GM08714 (cell line): Measurements from ENCODE around the gene ATXN1.
A peak's percentile ranks its signal among the peaks of the same experiment; 100 is the strongest.

ENCODE experiments used
- H3K4me3 ChIP-seq: fragments of 200-500 bp; sonication (Bioruptor generic); 2 replicates; pipeline ENCODE4 v1.5.1; 2014; ENCODE audit warnings: mild to moderate bottlenecking, low read length, inconsistent platforms
- ZNF274 ChIP-seq: IDR thresholded peaks from 2 replicates; pipeline ENCODE4 v1.6.1; 2012; ENCODE audit warnings: mild to moderate bottlenecking, low read depth, low read length

The ATXN1 gene

DNA sequence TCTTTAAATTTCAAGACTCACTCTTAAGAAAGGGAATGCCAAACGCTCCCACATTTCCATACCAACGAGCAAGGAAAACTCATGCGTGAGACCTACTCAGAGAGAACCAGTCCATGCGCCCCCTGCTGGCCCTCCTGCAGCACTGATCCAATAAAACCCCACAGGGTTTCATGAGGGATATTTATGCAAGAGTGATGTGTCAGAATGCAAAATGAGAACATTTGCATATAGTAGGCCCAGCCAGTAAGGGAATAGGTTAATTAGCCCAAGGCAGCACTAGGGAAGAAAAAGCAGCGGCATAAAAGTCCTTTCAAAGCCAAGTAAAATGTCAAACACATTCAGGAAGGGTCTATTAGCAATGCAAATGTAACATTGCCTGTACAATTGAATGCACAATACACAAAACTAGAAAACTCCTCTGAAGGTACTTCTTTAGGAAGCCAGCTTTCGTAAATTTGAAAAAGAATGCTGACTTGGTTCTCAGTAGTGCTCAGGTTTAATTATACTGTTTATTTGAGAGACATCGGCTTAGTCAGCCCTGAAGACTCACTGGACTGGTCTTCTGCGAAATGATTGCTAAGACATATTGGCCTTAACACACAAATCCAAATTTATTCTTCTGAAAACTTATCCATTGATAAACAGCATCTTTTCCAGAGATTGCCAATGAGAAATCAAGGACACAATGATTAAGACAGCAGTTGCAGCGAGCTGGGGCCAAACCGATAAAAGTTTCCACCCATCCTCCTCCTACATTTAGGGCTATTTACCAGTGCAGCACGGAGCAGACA lies 429.7 kb downstream of the ATXN1 start:
- no peak overlapping the region; the same call in 1 of the 2 replicates for H3K4me3 ChIP-seq
- no peak for TF ChIP-seq ZNF274

DNA sequence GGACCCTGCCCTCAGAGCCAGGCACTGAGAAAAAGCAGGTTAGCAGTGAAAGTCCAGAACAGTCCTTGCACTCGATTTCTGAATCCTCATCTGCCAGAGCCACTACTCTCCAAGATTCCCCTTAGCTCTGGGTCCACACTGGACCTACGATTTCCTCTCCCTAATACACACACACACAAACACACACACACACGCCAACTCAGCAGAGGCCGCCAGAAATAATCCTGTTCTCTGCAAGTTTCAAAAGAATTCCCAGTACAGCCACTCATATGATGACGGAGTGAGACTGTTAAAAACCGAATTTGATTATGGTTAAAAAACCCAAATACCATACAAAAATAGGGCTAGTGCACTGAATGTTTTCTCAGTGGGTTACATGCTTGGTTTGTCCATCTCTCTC lies 432.0 kb downstream of the ATXN1 start:
- no peak overlapping the region; the same call in 1 of the 2 replicates for H3K4me3 ChIP-seq
- TF ChIP-seq ZNF274: no peak

DNA sequence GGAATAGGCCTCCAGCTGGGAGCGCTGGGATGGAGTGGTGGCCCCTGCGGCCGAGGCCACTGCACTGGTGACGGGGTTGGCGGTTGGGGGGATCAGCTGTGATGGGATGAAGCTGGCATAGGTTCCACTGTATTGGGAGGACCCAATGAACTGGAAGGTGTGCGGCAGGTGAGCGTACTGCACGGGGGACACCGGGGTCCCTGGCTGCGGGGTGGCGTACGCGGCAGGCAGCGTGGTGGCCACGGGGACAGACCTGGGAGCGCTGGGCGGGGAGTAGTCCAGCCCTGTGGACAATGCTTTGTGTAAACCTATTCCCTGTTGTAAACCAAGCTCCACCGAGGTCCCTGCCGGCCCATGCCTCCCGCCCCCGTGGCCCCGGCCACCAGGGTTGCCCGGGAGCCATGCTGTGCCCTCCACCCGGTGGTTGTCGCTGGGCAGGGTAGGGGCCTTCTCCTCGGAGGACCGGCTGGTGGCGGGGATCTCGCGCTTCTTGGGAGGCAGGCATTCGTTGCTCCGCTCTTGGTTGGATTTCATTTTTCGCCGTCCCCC lies 433.4 kb downstream of the ATXN1 start:
- no peak for TF ChIP-seq ZNF274
- no peak overlapping the region for H3K4me3 ChIP-seq

DNA sequence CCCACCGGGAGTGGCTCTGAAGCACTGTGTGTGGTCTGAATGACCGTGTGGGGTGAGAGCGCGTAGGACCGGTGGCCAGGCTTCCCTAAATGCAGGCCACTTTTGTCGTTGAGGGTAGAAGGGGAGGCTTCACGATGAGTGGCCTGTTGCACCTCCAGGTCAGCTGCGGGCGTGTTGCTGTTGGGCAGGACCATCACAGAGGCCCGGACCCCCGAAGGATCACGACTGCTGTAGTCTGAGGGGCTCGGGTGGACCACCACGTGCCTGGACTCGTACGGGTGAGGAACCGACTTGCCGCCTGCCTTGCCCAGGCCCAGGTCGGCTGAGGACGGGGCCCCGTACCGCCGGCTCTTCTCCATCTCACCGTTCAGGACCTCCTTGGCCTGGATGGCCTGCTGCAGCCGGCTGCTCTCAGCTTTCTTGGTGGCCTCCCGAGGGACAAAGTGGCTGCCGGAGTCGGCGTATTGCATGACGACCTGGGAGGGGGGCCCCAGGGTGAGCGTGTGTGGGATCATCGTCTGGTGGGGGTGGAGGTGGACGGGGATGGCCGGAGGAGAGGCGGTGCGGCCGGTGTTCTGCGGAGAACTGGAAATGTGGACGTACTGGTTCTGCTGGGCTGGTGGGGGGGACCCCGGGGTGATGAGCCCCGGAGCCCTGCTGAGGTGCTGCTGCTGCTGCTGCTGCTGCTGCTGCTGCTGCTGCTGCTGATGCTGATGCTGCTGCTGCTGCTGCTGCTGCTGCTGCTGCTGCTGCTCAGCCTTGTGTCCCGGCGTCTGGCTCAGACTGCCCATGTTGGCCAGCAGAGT lies 434.1 kb downstream of the ATXN1 start:
- no peak overlapping the region for H3K4me3 ChIP-seq
- no peak for TF ChIP-seq ZNF274

DNA sequence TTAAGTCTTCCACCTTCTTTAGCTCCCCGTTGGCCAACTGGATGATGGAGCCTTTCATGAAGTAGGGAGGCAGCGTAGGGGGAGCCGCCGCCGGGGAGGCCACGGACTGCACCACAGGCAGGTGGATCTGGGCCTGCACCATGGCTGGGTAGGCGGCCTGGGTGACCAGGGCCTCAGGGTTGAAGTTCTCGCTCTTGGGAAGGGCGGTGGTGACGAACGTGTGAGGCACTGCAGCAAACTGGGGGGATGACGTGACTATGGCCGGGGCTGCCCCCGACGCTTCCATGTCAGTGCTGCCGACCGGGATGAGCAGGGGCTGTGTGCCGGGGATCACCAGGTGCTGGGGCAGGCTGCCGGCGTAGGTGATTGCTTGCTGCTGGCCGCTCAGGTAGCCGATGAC lies 434.7 kb downstream of the ATXN1 start:
- no peak for TF ChIP-seq ZNF274
- H3K4me3 ChIP-seq: no peak overlapping the region

DNA sequence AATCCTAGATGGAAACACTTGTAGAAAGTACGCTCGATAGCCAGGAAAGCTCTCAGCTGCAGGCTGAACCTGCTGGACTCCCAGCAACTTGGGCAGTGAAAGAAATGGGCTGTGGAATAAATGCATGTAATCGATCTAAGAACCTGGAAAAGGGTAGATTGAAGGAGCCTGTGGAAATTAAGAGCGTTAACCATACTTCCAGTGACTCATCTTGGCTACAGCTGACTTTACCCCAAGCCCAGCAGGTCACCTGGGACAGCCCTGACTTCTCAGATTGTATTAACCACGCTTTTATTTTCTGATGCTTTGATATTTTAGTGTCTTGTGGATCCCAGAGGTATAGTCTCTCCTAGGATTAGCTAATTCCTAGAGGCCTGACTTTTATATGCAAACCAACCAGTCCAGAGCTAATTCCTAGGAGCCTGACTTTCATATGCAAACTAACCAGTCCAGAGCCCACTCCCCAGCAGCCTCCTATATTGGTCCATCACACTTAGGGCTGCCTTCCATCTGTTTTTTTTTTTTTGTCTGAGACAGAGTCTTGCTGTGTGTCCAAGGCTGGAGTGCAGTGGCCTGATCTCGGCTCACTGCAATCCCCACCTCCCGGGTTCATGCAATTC lies 436.5 kb downstream of the ATXN1 start:
- H3K4me3 ChIP-seq: no peak overlapping the region
- TF ChIP-seq ZNF274: no peak

DNA sequence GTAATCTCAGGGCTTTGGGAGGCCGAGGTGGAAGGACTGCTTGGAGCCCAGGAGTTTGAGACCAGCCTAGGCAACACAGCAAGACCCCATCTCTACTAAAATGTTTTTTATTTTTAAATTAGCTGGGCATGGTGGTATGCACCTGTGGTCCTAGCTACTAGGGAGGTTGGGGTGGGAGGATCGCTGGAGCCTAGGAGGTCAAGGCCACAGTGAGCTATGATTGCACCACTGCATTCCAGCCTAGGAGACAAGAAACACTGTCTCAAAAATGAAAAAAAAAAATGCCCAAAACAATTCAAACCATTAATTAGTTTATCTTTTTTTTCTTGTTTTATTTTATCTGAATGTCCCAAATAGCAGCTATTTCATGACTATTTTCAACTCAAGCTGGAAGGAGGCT lies 437.1 kb downstream of the ATXN1 start:
- H3K4me3 ChIP-seq: no peak overlapping the region
- TF ChIP-seq ZNF274: no peak

DNA sequence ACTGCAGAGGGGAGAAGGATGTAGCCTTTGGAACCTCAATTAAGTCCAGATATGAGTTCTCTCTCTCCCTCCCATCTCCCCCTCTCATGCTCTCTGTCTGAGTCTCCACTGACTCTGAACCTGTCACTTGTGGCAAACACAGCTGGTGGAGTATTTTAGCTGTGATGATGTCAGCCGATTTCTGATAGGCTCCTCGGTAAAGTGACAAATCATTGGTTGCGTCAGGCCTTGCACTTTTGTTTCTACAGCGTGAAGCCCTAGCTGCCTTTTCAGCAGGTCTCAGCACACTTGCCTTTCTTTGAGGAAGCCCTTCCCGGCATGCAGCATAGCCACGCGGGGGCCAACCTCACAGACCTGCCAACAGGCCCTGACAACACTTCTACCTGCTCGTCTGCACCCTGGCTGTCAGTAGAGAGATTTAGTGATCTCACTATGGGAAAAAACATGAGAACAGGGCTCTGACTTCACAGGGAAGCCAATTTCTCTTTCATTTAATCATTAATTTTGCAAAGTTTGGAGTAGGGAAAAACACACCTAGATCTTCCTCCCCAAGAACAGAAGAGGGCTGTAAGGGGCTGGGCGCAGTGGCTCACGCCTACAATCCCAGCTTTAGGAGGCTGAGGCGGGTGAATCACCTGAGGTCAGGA lies 438.5 kb downstream of the ATXN1 start:
- H3K4me3 ChIP-seq: no peak overlapping the region
- TF ChIP-seq ZNF274: no peak

DNA sequence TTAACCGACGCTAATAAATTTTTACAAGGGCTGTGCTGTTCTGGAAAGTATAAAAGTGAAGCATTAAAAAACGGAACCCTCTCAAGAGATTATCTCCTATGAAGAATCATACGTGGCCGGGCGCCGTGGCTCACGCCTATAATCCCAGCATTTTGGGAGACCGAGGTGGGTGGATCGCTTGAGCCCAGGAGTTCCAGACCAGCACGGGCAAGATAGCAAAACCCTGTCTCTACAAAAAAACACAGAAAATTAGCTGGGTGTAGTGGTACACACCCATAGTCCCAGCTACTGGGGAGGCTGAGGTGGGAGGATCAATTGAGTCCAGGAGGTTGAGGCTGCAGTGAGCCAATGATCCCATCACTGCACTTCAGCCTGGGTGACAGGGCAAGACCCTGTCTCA lies 439.4 kb downstream of the ATXN1 start:
- H3K4me3 ChIP-seq: no peak overlapping the region
- TF ChIP-seq ZNF274: no peak

DNA sequence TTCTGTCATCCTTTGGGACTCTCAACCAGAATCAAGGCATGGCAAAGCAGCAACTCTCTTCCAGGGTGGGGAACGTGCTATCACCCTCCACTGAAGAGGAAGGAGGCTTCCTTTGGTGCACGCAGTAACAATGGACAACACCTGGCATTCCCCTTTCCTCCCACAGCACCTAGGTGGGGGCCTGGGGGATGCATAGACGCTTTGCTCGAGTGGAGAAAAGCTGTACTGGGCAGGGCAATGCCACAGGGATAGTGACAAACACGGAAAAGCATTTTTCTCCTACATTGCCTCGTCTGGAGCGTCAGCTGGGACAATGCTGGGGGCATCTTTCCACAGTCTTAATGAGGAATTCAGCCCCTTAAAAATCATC lies 439.9 kb downstream of the ATXN1 start:
- no peak overlapping the region for H3K4me3 ChIP-seq
- no peak for TF ChIP-seq ZNF274

DNA sequence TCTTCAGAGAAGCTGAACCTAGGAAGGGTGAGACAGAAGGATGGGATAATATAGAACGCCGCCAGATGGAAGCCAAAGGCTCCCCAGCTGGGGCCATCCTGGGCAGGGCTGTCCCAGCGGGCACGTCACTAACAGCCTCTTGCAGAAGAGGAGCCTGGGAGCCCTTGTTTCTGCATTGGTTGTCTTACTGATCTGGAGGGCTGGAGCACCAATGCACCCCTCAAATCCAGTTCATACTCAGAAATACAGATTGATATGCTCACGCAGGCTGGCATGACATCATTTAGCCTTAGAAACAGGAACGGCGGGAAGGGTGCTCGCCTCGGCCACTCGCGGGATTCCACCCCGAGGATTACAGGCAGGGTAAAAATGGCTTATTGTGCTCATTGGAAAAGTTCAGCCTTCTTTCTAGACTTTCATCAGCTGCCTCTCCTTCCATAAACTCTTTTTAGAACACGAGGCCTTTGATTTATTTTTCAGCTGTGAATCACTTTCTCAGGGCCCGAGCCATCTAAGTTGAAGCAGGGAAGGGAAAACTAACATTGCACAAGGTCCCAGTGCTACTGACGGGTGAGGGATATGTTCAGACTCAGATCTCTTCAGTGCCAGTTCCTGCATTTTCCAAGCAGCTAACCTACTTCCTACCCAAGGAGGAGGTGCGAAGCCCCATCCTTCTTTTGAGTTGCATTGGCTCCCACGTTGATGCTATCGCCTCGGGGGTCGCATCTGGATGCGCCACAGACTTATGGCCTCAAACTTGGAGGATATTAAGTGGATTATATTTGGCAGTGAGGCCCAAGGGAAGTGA lies 440.5 kb downstream of the ATXN1 start:
- peak overlapping the region; percentile 4; the same call in 1 of the 2 replicates for H3K4me3 ChIP-seq
- no peak for TF ChIP-seq ZNF274

DNA sequence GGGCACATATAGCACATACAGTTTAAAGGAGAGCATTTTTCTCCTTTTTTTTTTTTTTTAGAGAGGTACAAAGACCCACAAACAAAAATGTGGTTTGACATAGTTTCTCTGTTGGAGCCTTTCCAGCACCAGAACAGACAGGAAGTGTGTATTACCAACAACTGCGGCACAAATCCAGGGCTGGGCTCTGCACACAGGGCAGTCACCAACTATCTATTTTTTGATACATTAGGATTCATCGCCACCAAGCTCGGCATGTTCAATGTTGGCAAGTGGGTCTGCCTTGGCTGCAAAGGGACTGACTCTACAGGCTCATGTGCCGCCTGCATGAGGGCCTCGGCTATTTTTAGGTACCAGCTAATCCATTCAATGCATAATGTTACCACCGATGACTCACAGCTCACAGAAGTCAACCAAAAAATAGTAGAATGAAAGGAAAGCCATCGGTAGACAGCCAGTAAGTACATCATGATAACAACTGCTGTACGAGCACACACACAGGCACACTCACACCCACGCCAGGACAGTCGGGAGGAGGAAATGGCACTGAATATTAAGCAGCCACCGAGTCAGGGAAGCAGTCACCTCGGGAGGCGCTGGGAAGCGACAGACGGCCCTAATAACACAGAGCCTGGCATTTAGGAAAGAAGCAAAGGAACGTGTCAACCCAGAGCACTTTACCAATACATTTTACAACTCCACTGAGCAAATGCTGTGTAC lies 441.3 kb downstream of the ATXN1 start:
- H3K4me3 ChIP-seq: peak overlapping the region; percentile 4; the same call in 1 of the 2 replicates

More for the DNA sequence above, 441.3 kb downstream of the ATXN1 start:
- no peak for TF ChIP-seq ZNF274
